Measurements from ENCODE around the gene MT1G.
"Not testable (repeated sequence)": the region's sequence is repeated elsewhere in the genome, so short reads cannot be mapped to it uniquely, and the experiment has no call there.

- TF ChIP-seq POLR2A (IDR thresholded peaks at IDR 0.05; ENCODE audit: low read depth, low read length); TAF1 (IDR thresholded peaks at IDR 0.05; ENCODE audit: borderline replicate concordance, low read depth, low read length): not testable (repeated sequence)
Observed at GRCh38 chr16:56672171-56672570, 4.3 kb upstream of the MT1G start.
